Endothelial cell of umbilical vein (primary cell): ENCODE data around the gene SVIL. TPM values are rescaled to one million over a fixed set of nuclear protein-coding genes. Genes with fewer than 3 reads are reported as not detected.

Experiments
- BruUV-seq: library from RNA; stranded (reverse); fragments of 400-500 nt; replicated peaks from 2 replicates; lab custom pipeline; 2021; lab: Mats Ljungman, UMichigan
- CTCF ChIA-PET: fragments of 300-600, 350-600 bp; sonication (Branson Sonifier 250); formaldehyde crosslinking; loops from one replicate; lab custom pipeline; 2021; ENCODE audit warnings: antibody characterized with exemption, inconsistent platforms; lab: Charles Lee
- POLR2A ChIA-PET: fragments of 300-600, 350-600 bp; sonication (Branson Sonifier 250); formaldehyde crosslinking; loops from one replicate; lab custom pipeline; 2021; ENCODE audit warnings: antibody characterized with exemption, inconsistent platforms; lab: Charles Lee
- DNase-seq: peaks from one replicate; pipeline ENCODE4 v3.0.0-alpha.2; 2011; ENCODE audit warnings: low read depth, low spot score
- FAIRE-seq: peaks from 2 replicates; lab custom pipeline; 2011; peaks lifted over from hg19 to GRCh38; lab: Jason Lieb, UNC
- H2AFZ ChIP-seq: 2 replicates; pipeline ENCODE4 v1.6.0; 2012; ENCODE audit warnings: low read depth, low read length, control low read depth, inconsistent platforms
- H3K27ac ChIP-seq: 2 replicates; pipeline ENCODE4 v1.5.1; 2011; ENCODE audit warnings: low read depth, mild to moderate bottlenecking, control low read depth, low read length, moderate library complexity; ENCODE audit not compliant: insufficient read depth
- H3K27me3 ChIP-seq, 2 experiments: 2 replicates each; pipeline versions ENCODE4 v1.6.0 to v1.6.1; 2011; ENCODE audit warnings: low read length in 2 of 2, mixed read lengths in 1 of 2; ENCODE audit not compliant: control insufficient read depth in 2 of 2, insufficient read depth in 2 of 2
- H3K36me3 ChIP-seq, 2 experiments: 2 replicates in 1 of 2; 3 replicates in 1 of 2; pipeline ENCODE4 v1.5.1; 2011; ENCODE audit warnings: low read length in 2 of 2, mild to moderate bottlenecking in 1 of 2, moderate library complexity in 1 of 2; ENCODE audit not compliant: control insufficient read depth in 2 of 2, insufficient read depth in 2 of 2; ENCODE audit errors: extremely low read depth in 1 of 2
- H3K4me1 ChIP-seq: 3 replicates; pipeline ENCODE4 v1.5.1; 2011; ENCODE audit warnings: mild to moderate bottlenecking, low read length; ENCODE audit not compliant: control insufficient read depth, insufficient read depth; ENCODE audit errors: extremely low read depth
- H3K4me2 ChIP-seq: 2 replicates; pipeline ENCODE4 v1.6.1; 2011; ENCODE audit warnings: low read length, control low read depth, mixed read lengths; ENCODE audit not compliant: insufficient read depth
- H3K4me3 ChIP-seq, 3 experiments: fragments of 200-600 bp in 1 of 3; sonication (generic), shearing (Covaris generic) in 1 of 3; replicated peaks in 1 of 3; 2 replicates each; pipeline ENCODE4 v1.5.1; 2011 to 2016; ENCODE audit warnings: control low read depth in 3 of 3, low read length in 3 of 3, mild to moderate bottlenecking in 2 of 3, inconsistent platforms in 1 of 3, low read depth in 1 of 3, moderate library complexity in 1 of 3; ENCODE audit not compliant: insufficient read depth in 1 of 3
- H3K79me2 ChIP-seq: 2 replicates; pipeline ENCODE4 v1.6.0; 2012; ENCODE audit warnings: low read length, inconsistent platforms; ENCODE audit not compliant: control insufficient read depth, insufficient read depth
- H3K9ac ChIP-seq: replicated peaks from 2 replicates; pipeline ENCODE3; 2011; ENCODE audit warnings: low read length, control low read depth; ENCODE audit not compliant: insufficient read depth; ENCODE audit errors: extremely low read depth
- H3K9me1 ChIP-seq: replicated peaks from 3 replicates; pipeline ENCODE4 v1.6.0; 2011; ENCODE audit warnings: mild to moderate bottlenecking, low read length; ENCODE audit not compliant: control insufficient read depth, insufficient read depth; ENCODE audit errors: extremely low read depth
- H3K9me3 ChIP-seq: replicated peaks from 2 replicates; pipeline ENCODE4 v1.5.1; 2012; ENCODE audit warnings: low read length, inconsistent platforms; ENCODE audit not compliant: control insufficient read depth, insufficient read depth
- H4K20me1 ChIP-seq: replicated peaks from 2 replicates; pipeline ENCODE3; 2011; ENCODE audit warnings: mild to moderate bottlenecking, low read length; ENCODE audit not compliant: control insufficient read depth, insufficient read depth; ENCODE audit errors: extremely low read depth
- EZH2 ChIP-seq: IDR thresholded peaks from 2 replicates; pipeline ENCODE4 v1.6.1; 2012; ENCODE audit warnings: borderline replicate concordance, low read depth, mild to moderate bottlenecking, moderate library complexity, low read length, inconsistent platforms; ENCODE audit not compliant: severe bottlenecking
- FOS ChIP-seq: IDR thresholded peaks from 2 replicates; pipeline ENCODE4 v1.6.1; 2011; ENCODE audit warnings: mild to moderate bottlenecking, low read length, moderate library complexity, borderline replicate concordance; ENCODE audit not compliant: insufficient read depth
- GATA2 ChIP-seq: IDR thresholded peaks from 2 replicates; pipeline ENCODE4 v1.7.0; 2011; ENCODE audit warnings: low read depth, mild to moderate bottlenecking, moderate library complexity, mixed read lengths, low read length; ENCODE audit not compliant: insufficient read length, insufficient read depth
- JUN ChIP-seq: IDR thresholded peaks from 2 replicates; pipeline ENCODE4 v1.6.1; 2011; ENCODE audit warnings: borderline replicate concordance, low read depth; ENCODE audit not compliant: insufficient read length, insufficient read depth
- MYC ChIP-seq: IDR thresholded peaks from one replicate; pipeline ENCODE4 v1.6.1; 2011; ENCODE audit warnings: mild to moderate bottlenecking, low read depth, low read length
- POLR2A ChIP-seq: IDR thresholded peaks from 2 replicates; pipeline ENCODE4 v1.6.1; 2012; ENCODE audit warnings: low read depth, mild to moderate bottlenecking, control low read depth, low read length
- POLR2AphosphoS5 ChIP-seq: IDR thresholded peaks from 2 replicates; pipeline ENCODE4 v1.6.1; 2012; ENCODE audit warnings: low read depth, mild to moderate bottlenecking, control low read depth, low read length, moderate library complexity; ENCODE audit not compliant: insufficient read depth
- dilution Hi-C: fragments of 300-500 bp; cut with MboI; formaldehyde crosslinking; loops from one replicate; pipeline ENCODE4 v1.15.0; 2019; ENCODE audit warnings: low sequenced_read_pairs; ENCODE audit not compliant: extremely low pct_ligation_motif_present
- intact Hi-C: fragments of 100-400 bp; cut with micrococcal nuclease; formaldehyde crosslinking; loops from one replicate; pipeline ENCODE4 v1.10.0; 2022
- polyA plus RNA-seq, 4 experiments: library from polyadenylated mRNA; depleted of rRNA in 3 of 4; stranded (reverse) in 3 of 4; unstranded in 1 of 4; fragments of >200 nt; gene quantifications; 2 replicates each; pipeline versions ENCODE4 v1.2.1 to v1.2.3, GENCODE V29; 2011 to 2012; ENCODE audit warnings: missing spikeins in 1 of 4
- total RNA-seq: library from RNA; stranded (reverse); gene quantifications from 2 replicates; pipeline ENCODE4 v1.2.3, GENCODE V29; 2021
- TF ChIP-seq, protein P1 (sequence below): IDR thresholded peaks from 2 replicates; pipeline ENCODE4 v1.6.1; 2011; ENCODE audit not compliant: insufficient read depth, insufficient read length
- TF ChIP-seq, protein P2 (sequence below), 2 donors: IDR thresholded peaks; 1 replicate in 1 of 2; 2 replicates in 1 of 2; pipeline ENCODE4 v1.5.1; 2011; ENCODE audit warnings: low read length in 2 of 2, mild to moderate bottlenecking in 2 of 2, moderate library complexity in 2 of 2, control low read depth in 1 of 2, inconsistent platforms in 1 of 2, low read depth in 1 of 2; ENCODE audit not compliant: insufficient read depth in 1 of 2; ENCODE audit errors: extremely low read depth in 1 of 2

SVIL gene
- total and polyA plus RNA-seq, 2 donors (not counting 3 experiments of a cell fraction or from before 2014, with no cell fraction given): 22.6 to 70.7 TPM

DNA sequence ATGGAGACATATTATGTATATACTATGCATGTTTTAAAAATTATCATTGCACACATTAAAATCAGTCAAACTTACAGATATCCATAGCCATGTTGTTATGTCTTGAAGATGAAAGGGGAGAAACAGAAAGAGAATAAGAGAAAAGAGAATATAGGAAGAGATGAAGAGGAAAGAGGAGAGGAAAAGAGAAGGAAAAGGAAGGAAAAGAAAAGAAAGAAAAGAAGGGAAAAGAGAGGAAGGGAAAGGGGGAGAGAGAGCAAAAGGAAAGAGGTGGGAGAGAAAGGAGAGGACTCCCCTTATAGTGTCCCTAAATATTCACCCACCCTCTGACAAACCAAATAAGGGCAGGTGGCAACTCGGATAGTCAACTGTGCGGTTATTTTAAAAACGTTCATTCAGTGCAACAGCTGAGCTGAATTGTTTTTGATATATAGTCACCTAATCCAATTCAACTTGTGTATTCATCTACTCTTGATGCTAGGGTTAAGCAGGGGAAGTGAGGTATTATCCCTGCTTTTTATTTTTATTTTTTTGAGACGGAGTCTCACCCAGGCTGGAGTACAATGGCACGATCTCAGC lies 14.6 kb downstream of the SVIL start:
- TF ChIP-seq EZH2: no peak
- no peak for TF ChIP-seq POLR2A
- no peak for TF ChIP-seq MYC
- TF ChIP-seq POLR2AphosphoS5: no peak
- TF ChIP-seq JUN: no peak
- TF ChIP-seq, protein P1, sequence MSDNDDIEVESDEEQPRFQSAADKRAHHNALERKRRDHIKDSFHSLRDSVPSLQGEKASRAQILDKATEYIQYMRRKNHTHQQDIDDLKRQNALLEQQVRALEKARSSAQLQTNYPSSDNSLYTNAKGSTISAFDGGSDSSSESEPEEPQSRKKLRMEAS: no peak
- TF ChIP-seq FOS: no peak
- TF ChIP-seq GATA2: no peak
- TF ChIP-seq, protein P2, sequence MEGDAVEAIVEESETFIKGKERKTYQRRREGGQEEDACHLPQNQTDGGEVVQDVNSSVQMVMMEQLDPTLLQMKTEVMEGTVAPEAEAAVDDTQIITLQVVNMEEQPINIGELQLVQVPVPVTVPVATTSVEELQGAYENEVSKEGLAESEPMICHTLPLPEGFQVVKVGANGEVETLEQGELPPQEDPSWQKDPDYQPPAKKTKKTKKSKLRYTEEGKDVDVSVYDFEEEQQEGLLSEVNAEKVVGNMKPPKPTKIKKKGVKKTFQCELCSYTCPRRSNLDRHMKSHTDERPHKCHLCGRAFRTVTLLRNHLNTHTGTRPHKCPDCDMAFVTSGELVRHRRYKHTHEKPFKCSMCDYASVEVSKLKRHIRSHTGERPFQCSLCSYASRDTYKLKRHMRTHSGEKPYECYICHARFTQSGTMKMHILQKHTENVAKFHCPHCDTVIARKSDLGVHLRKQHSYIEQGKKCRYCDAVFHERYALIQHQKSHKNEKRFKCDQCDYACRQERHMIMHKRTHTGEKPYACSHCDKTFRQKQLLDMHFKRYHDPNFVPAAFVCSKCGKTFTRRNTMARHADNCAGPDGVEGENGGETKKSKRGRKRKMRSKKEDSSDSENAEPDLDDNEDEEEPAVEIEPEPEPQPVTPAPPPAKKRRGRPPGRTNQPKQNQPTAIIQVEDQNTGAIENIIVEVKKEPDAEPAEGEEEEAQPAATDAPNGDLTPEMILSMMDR (IDR thresholded peaks at IDR 0.05; ENCODE audit: extremely low read depth in 1 of 2, insufficient read depth in 1 of 2, low read depth in 1 of 2, low read length in 2 of 2): no peak
- Histone ChIP-seq H3K4me1 (no peaks in the 10 kb centered on the region), H3K27me3 (no peaks in the 10 kb centered on the region), H3K4me3 (no peak overlapping the region), H3K9ac (no peak overlapping the region), H3K27ac (no peak overlapping the region), H2AFZ (no peak overlapping the region), H3K79me2 (peaks cover 16% of the 10 kb centered on the region), H4K20me1 (no peaks in the 10 kb centered on the region), H3K4me2 (no peak overlapping the region), H3K9me3 (no peaks in the 10 kb centered on the region), H3K9me1 (no peaks in the 10 kb centered on the region), H3K36me3 (no peaks in the 10 kb centered on the region)
- dilution Hi-C loops (no loop called here), intact Hi-C loops (no loop called here)
- FAIRE-seq (no peak), DNase-seq (no peak)
- POLR2A ChIA-PET: interaction anchor here (0.7 kb wide), 1 partner anchor 691 kb away, joined by 5 read pairs; no protein-coding TSS in a partner anchor
- CTCF ChIA-PET: interaction anchor here (1.2 to 2.2 kb wide), 2 partner anchors 9 to 11 kb away, joined by 4 to 6 read pairs; no protein-coding TSS in a partner anchor
- no TSS peak for BruUV-seq
